Superior temporal gyrus (tissue), 1 donor: ENCODE results near the gene TRPM3.

Source experiments
- DNase-seq: peaks from one replicate; pipeline ENCODE4 v3.0.0-alpha.2; 2016; ENCODE audit errors: extremely low spot score

TRPM3 gene

DNA sequence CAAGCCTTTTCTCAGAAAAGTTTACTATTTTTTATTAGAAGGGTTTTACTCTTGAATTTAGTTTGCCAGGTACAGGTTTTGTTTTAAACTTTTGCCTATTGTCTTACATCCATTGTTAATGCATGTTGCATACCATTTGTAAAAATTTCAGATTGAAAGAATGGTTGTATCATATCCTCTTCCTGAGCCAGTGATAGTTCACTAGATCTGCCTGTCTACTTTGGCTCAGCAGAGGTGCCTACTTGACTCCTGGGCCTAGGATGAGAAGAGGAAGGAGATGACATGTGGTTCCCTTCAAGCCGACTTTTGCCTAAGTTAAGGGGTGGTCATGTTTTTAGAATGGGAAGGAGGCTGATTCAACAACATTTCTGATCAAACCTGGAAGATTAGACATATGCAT is 232.9 kb downstream of the TRPM3 start:
- DNase-seq, result no peak

DNA sequence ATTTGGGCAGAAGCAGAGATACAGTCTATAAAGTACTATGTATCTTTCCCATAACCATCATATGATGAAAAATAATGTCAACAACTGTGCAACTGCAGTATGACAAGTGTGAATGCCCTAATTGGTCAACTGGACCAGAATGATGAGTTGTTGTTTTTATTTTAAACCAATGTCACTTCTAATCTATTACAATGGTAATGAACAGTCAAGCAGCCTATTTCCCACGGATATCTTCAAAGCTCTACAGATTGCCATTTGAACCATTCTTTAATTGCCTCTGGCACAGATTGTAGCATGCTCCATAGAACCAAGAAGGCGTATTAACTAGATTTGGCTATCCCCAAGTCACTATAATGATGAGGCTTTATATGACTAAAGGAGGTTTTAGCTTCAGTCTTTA is 233.6 kb downstream of the TRPM3 start:
- DNase-seq, result no peak

DNA sequence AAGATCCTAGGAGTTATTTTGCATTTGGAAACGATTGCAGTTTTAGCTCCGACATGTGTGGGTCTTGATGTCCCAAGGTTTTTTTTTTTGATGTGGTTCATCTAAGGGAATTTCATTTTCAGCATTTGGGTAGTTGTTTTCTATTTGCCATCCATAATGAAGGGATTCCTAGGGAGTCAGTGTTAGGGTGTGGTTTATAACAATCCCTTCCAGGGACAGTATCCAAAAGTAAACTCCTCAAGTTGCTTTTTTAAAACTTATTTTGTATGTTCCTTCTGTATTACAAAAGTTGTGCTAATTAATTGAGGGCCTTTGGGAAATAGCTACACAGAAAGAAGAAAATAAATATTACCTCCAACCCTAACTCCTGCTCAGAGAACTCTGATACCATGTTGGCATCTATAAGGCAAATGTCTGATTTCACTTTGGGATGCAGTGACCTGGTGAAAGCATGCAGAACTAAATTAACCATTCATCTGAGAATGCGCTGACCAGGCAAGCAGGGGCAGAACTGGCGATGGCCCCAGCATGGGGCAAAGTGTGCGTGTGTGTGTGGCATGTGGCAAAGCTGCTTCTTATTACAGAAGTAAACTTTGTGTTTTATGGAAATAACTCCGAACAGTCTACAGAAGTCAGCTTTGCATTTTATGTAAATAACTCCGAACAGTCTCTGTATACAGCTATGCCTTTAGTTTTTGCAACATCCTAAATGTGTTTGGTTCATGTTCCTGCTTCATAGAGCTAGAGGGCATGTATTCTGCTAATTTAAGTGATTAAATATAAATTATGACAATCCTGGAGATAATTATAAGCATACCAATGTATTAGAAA is 237.2 kb downstream of the TRPM3 start:
- DNase-seq, result no peak

DNA sequence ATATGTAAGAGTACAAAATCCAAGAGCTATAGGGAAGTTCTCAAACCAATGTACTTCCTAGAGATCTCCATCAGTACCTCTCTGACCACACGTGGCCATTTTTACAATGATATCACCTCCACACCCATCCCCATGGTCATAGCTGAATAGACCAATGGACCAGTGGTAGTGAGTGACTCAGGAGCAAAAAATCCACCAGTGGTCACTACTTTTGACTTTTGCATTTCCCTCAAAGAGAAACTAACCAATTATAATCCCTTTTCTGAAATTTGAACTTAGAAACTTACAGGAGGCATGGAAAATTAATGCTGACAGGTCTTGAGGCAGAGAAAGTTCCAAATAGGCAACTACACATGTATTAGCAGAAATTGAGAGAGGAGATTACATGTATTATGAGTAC is 238.4 kb downstream of the TRPM3 start:
- no peak for DNase-seq

DNA sequence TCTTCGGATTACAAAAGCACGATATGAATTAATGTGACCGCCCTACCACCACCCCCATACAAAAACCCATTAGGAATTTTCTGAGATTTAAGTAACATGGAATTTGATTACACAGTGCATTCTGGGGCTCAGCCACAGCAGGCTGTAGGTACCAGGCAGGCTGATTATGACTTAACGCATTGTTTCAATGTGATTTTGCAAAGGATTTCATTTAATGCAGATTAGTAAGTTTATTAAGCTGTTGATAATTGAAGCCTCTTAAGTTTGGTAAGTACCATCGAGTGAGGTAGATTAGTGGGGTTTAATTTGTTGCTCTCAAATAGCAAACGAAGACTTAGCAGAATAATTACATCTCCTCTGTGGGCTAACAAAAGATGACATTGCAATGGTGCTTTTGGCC is 240.1 kb downstream of the TRPM3 start:
- no peak for DNase-seq

DNA sequence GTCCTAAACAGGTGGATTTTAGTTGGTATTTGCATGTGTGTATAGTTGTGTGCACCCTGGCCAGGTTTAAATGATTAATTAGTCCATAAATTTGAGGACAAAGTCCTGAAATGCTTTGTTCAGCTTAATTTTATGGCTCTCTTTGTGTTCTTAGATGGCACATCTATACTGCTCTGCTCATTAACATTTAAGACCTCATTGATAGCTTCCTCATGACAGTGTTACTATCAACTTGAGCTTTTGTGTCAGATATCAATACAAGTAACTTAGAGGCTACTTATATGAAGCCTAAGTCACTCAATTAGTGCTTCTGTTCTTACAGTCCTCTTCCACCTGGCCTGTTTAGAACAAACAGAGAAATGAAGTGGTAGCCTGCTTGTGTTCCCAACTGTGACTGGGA is 240.9 kb downstream of the TRPM3 start:
- DNase-seq, result no peak

DNA sequence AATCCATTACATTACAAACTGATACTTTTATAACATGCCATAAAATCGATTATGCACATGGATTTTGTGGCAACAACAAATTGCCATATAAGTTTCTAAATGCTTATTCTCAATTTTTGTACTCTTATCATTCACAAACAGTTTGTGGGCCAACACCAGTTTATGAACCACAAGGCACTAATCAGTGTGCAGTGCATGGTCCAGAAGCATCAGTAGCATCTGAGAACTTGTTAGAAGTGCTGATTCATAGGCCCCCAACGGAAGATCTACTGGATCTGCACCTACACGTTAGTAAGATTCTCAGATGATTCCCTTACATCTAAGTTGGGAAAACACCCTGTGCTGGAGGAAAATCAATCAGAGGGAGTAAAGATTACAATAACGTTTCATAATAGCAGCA is 242.8 kb downstream of the TRPM3 start:
- DNase-seq, result no peak

DNA sequence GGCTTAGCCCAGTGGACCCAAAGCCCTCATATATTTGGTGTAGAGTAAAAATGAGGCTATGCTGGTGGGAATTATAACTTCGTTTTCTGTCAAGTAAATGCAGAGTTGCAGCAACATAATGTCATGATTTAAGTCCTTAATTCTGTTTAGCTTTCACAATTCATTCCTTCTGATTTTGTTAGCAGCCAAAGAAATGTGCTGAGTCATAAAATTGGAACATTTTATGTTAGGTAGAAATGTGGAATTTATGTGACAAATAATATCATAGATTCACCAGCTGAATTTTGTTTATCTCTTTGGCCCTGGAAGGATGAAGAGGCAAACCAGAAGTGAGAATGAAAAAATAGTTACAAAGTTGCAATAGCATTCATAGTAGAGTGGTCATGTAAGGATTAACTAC is 247.0 kb downstream of the TRPM3 start:
- no peak for DNase-seq

DNA sequence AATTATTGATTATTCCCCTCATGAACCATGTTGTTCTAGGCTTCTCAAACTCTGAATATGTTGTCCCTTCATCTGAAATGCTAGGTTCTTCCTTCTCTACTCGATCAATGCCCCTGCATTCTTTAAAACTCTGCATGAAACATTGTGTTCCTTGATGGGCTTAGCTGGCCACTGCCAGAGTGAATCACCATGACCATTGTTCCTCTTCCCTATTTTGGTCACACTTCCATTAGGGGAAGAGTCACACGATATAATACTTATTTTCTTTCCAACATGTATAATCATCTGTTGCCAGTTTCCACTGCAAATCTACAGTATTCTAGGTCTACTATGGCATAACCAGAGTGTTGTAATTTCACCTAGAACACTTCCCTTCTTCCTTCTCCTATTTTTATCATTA is 247.9 kb downstream of the TRPM3 start:
- DNase-seq, result no peak

DNA sequence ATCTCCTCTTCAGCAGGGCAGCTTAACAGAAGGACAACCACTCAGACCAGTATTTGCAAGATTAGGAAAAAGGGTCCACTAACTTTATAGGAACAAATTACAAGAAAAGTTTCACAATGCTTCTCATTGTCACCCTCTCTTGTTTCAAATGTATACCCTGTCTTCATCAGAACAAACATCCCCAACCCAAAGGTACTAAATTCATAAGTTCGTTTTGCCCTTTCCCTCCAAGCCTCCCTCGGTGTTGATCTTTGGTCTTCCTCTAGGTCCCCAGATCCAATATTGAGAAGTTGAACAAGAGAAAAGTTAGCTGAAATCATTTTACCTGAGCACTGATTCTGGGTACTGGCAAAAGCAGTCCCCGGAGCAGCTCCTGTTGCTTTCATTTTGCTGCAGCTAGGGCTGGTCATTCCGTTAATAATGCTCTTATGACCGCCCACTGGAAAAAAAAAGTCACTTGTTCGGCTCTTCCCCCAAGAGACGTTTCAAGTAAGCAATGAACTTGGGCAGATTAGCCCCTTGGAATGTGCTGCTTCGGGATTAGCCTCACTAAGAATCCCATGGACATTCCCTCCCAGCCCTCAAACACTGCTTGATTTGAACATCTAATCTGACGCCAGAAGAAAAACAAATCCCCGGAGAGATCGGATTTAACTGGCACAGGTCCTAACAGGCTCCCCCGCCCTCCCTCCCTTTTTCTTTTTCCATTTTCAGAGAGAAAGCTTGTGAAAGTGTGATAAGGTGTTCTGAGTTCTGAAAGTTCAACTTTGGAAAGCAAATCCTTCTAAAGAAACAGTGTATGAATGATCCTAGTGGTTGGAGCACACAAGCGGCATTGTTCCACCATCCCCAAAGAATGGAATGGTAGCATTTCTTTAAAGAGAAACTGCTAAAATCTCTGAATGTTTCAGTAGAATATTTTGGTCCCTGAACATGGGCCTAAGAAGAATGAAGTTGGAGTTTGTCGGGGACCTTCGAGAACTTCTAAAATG is 252.5 kb downstream of the TRPM3 start:
- DNase-seq, result no peak

DNA sequence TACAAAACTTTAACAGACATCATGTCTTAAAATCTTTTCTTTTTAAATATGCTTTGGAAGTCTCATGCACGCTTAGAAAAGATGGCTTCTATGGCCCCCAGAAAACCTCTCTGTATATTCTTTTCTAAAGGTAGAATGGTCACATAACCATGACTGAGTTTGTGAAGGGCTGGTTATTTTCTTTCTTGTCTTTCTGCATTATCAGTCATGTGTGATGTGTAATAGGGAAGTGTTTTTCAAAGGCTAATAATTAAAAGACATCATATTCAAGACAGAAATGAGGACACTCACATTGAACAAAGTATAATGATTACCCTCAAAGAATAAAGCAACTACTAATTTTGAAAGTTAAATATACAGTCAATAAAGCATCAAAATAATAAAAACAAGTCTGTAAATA is 253.4 kb downstream of the TRPM3 start:
- no peak for DNase-seq

DNA sequence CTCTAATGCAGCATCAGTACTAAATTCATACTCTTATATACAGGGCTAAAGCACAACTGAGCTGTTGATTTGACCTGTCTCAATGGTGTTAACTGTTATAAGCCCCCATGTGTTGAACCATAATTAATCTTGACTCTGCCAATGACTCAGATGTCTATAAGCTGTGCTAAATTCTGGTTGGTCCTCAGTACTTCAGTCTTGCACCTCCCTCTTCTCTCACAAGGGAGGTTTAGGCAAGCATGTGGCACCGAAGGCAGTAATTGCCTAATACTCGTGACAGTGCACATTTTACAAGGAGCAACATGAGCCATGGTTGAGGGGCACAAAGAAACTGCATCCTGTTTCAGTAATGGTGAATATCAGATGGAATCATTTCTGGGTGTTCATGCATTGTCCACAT is 255.9 kb downstream of the TRPM3 start:
- no peak for DNase-seq

DNA sequence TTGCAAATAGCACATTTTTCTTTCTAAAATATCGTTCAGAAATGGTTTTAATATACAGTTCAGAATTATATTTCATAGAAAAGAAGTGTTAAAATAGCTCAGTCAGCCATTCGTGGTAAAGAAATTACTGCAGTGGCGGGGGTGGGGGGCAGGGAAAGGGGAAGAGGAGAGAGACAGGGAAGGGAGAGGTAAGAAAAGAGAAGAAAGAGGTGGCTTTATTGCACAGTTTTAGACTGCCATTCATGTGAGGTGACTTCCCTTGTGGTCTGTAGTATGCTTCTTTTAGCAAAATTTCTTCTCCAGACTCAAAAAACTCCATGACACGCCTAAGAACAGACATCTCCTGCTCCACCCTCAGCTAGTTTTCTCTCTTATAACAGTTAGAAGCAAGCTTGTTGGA is 259.6 kb downstream of the TRPM3 start:
- no peak for DNase-seq

DNA sequence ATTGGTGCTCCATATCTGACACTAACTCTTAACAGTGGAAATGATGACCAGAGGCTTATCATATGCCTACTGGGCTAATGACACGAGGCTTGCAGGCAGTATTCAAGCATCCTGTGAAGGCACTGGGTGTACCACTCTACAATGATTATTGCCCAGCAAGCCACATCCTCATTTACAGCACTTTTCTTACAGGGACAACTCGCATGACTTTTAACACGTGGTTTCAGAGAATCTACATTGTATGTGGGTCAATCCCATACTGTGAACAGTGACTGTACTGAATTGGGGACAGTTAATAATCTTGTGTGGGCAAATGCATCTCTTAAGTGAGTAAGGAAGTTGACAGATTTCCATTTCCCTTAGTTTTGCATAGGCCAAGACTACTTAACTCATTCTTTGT is 260.0 kb downstream of the TRPM3 start:
- no peak for DNase-seq

DNA sequence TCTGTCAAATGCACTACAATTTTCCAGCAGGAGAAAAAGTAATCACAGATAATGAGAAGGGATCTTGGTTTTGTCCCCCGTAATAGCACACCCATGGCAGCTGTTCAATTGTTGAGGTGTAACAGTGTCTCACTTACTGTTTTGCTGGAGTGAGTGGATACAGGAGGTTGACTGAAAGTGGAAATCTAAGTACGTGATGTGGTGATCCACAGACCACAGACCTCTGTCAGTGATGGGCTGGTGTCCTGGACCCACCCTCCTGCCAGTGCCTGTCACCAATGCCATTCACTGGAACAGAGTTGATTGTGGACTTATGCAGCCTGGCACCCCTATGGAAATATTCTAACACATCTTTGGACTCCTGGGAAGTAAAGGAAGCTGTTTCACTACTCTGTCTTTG is 261.7 kb downstream of the TRPM3 start:
- DNase-seq, result no peak

DNA sequence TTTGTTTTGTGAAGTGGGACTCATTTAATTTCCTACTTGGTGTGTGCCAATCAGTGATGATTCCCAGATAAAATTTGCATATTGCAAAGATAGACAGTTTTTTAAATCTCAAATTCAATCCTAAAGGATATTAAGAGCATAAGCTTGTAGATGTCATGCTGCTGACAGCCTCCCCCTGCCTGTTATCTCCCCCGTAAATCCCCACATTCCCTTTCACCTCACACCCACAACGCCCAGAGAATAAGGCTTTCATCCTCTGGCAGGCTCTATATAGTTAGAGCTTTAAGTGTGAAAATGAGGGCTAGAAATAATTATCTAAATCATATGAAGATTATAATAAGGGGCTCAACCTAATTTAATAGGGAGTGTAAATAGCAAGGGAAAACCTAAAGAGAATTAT is 265.0 kb downstream of the TRPM3 start:
- DNase-seq, result no peak

DNA sequence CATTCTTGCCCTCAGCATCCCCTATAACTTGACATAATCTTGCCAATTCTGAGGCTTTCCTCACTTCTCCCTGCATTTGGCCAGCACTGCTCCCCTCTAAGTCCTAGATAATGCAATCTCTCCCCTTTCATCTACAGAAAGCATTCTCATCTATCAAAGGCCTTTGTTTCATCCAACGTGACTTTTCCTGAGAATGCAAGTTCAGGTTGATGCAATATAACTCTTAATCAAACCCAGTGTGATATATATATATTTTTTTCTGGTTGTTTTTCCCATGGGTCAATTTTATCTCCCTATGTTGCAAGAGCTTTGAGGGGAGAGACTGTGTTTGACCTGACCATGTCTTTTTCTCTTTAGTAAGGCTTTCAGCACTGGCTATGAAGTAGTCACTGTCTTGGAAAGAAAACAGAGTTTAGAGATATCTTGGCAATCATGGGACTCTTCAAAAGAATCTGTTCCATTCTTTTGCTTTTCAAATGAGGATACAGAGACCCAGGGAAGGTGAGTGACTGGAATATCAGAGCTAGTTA is 268.6 kb downstream of the TRPM3 start:
- DNase-seq, result no peak

DNA sequence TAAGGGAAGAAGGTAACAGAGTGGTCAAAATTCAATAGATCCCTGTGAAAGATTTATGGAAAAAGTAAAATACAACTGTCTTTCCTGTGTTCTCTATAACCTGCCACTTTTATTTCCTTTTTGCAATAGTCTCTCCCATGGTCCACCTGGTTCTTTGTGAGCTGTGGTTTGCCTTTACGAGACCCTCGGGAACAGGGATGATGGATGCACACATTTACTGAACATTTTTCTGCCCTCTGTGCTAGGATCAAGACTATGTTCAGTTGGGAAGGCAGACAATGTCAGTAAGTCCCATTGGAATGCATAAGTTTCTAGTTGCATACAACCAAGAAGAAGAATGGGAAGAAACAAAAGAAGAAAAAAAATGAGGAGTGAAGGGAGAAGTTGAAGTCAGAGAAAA is 281.2 kb downstream of the TRPM3 start:
- DNase-seq, result no peak

DNA sequence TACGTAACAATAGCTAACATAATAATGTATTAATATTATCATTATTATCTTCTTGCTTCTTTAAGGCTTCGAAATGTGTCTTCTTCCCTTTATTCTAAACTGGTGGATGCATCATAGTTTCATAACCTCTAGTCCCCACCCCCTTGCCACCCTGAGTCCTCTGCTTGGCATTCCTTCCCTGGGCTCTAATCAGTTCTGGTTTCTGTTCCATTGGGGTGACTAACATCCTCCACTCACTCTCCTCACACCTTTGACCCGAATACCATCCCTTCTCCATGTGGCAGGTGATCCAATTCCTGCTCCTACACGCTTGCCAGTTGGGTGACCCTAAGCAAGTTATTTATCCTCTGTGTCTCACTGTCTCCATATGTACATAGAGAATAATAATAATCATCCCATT is 286.1 kb downstream of the TRPM3 start:
- no peak for DNase-seq

DNA sequence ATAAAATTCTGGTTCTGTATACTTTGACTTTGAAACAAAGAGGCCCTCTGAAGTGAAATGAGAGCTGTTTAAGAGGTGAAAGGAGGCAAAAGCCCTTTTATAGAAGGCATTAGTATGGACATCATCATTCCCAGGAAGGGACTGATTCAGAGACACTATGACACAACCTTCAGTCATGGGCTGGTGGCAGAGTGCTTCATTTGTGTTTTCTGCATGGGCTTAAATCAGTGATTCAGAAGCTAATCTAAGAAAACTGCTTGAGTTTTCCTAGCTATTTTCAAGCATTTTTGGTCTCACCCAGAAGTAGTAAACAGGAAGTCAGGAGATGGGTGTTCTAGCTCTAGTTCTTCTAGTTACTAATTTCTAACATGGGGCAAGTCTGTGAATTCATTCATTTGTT is 288.9 kb downstream of the TRPM3 start:
- no peak for DNase-seq

DNA sequence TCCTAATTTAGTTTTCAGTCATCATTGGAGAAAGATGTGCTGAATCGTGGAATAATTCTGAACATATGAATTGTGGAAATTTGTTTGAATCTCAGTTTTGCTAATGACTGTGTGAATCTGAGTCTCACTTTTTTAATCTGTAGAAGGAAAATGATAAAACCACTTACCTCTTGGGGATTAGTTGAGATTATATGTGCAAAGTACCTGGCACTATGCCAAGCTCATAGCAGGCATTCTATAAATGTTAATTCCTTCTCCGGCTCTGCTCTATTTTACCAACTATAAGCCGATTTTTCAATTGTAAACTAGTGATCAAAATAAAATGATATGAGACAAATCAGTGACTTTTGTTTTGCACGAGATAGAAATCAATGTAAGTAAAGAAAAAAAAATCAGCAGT is 290.8 kb downstream of the TRPM3 start:
- no peak for DNase-seq

DNA sequence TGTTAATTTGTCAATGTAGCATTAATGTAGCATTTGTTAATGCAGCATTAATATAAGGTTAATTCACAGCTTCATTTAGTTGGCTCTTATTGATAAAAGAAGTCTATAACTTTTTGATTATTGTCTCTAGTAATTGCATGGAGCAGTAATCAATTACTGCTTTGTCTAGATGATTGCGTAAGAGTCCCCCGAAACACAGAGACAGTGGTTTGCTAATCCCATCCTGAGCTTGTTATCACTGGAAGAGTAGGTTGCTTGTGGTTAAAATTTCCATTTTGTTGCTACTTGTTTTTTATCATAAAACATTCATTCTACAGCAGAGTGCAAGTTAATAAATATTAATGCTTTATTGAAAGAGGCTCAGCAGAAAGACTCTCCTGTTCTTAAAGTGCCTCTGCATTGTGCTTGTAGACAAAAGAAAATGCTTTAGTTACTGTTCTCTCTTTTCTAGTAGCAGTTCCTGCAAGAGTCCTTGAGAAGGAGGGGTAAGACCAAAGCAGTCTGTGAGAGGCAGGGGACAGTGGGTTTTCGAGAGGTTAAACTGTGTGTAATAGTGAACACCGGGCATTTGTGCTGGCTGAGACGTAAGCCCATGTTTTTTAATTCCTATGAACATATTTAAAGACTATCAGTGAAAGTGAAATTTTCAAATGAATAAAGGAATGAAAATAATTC is 291.7 kb downstream of the TRPM3 start:
- no peak for DNase-seq
